Cardiac muscle cell (in vitro differentiated cells and primary cell): ENCODE measurements around the gene ZC3H14. TPM values are rescaled to one million over a fixed set of nuclear protein-coding genes. Genes with fewer than 3 reads are reported as not detected.
A peak's percentile ranks its signal among the peaks of the same experiment; 100 is the strongest.

Experiments
- DNase-seq, 2 donors: peaks; one replicate each; pipeline versions ENCODE4 v3.0.0 to v3.0.0-alpha.2; 2010 to 2017; ENCODE audit warnings: low read depth in 1 of 2, low spot score in 1 of 2
- H3K27ac ChIP-seq: fragments of 200-600 bp; sonication (generic); 2 replicates; pipeline ENCODE4 v1.5.1; 2016
- H3K27me3 ChIP-seq: fragments of 200-600 bp; sonication (generic); 2 replicates; pipeline ENCODE4 v1.6.0; 2016; ENCODE audit warnings: control low read depth
- H3K36me3 ChIP-seq: fragments of 200-600 bp; sonication (generic); 2 replicates; pipeline ENCODE4 v1.5.1; 2016; ENCODE audit warnings: control low read depth
- H3K4me1 ChIP-seq: fragments of 200-600 bp; sonication (generic); 2 replicates; pipeline ENCODE4 v1.8.1; 2017; ENCODE audit warnings: low read depth, mild to moderate bottlenecking, mixed run types
- H3K4me3 ChIP-seq: fragments of 200-600 bp; sonication (generic); 2 replicates; pipeline ENCODE4 v1.5.1; 2016; ENCODE audit warnings: mild to moderate bottlenecking
- H3K9me3 ChIP-seq: fragments of 200-600 bp; sonication (generic); 2 replicates; pipeline ENCODE4 v1.5.1; 2017; ENCODE audit warnings: low read depth, mild to moderate bottlenecking, control low read depth
- CTCF ChIP-seq: IDR thresholded peaks from 2 replicates; pipeline ENCODE4 v1.5.1; 2012; ENCODE audit warnings: low read depth, mild to moderate bottlenecking, low read length
- polyA plus RNA-seq: library from polyadenylated mRNA; unstranded; fragments of >200 nt; fragmentation: Nextera tagmentation; extraction: Ambion mirVana; gene quantifications from 2 replicates; pipeline ENCODE4 v1.2.1, GENCODE V29; 2016
- total RNA-seq: library from RNA; depleted of rRNA; stranded (reverse); fragments of >200 nt; gene quantifications from 2 replicates; pipeline ENCODE4 v1.2.3, GENCODE V29; 2016

Gene ZC3H14
- total RNA-seq (76.1 and 87.4 TPM in 2 replicates), polyA plus RNA-seq (71.3 and 75.0 TPM in 2 replicates)

GRCh38 chr14:88562831-88563686 is at the start of gene ZC3H14:
Gene ZC3H14, plus strand, starts transcription at chr14:88563037. Its CDS starts 97 bp downstream, at chr14:88563134.
- H3K27ac ChIP-seq, result peak within 1 kb of the TSS; percentile 97
- no peaks in the 10 kb centered on the region for H3K27me3 ChIP-seq
- H3K4me3 ChIP-seq, result peak within 1 kb of the TSS; percentile 90
- peak; percentile 92 to 93 for DNase-seq
- no peaks in the 10 kb centered on the region for H3K9me3 ChIP-seq
- no peak for TF ChIP-seq CTCF
- H3K4me1 ChIP-seq, result no peaks in the 10 kb centered on the region
- peaks cover 7% of the 10 kb centered on the region for H3K36me3 ChIP-seq

GRCh38 chr14:88515499-88516221 is 47.2 kb upstream of the ZC3H14 start:
- H3K4me1 ChIP-seq, result no peaks in the 10 kb centered on the region
- H3K27ac ChIP-seq, result no peak overlapping the region
- no peak for DNase-seq
- H3K4me3 ChIP-seq, result no peak overlapping the region
- no peaks in the 10 kb centered on the region for H3K9me3 ChIP-seq
- TF ChIP-seq CTCF, result no peak
- H3K27me3 ChIP-seq, result no peaks in the 10 kb centered on the region
- H3K36me3 ChIP-seq, result peaks cover 2% of the 10 kb centered on the region

- no peak for DNase-seq
- peak overlapping the region; percentile 38 for H3K27ac ChIP-seq
- no peaks in the 10 kb centered on the region for H3K9me3 ChIP-seq
- TF ChIP-seq CTCF, result no peak
- H3K27me3 ChIP-seq, result no peaks in the 10 kb centered on the region
- H3K4me1 ChIP-seq, result no peaks in the 10 kb centered on the region
- H3K36me3 ChIP-seq, result peaks cover 2% of the 10 kb centered on the region
- H3K4me3 ChIP-seq, result no peak overlapping the region
Observed at GRCh38 chr14:88516861-88517357, 45.9 kb upstream of the ZC3H14 start.

GRCh38 chr14:88518592-88519512 is 44.0 kb upstream of the ZC3H14 start:
- Histone ChIP-seq H3K36me3 (peaks cover 2% of the 10 kb centered on the region), H3K27me3 (no peaks in the 10 kb centered on the region), H3K9me3 (no peaks in the 10 kb centered on the region), H3K4me1 (no peaks in the 10 kb centered on the region), H3K27ac (no peak overlapping the region), H3K4me3 (no peak overlapping the region)
- no peak for TF ChIP-seq CTCF
- DNase-seq, result peak in 1 of 2 donors; percentile 40

GRCh38 chr14:88519907-88520306 is 42.9 kb upstream of the ZC3H14 start:
- Histone ChIP-seq H3K4me1 (no peaks in the 10 kb centered on the region), H3K27me3 (no peaks in the 10 kb centered on the region), H3K27ac (no peak overlapping the region), H3K9me3 (no peaks in the 10 kb centered on the region), H3K36me3 (peaks cover under 1% of the 10 kb centered on the region), H3K4me3 (no peak overlapping the region)
- DNase-seq, result no peak
- TF ChIP-seq CTCF, result no peak
